Activated T-cell treated with anti-CD3 and anti-CD28 coated beads for 1 hour (primary cell): ENCODE results near the gene UBL5.
A peak's percentile ranks its signal among the peaks of the same experiment; 100 is the strongest.
"Not testable (repeated sequence)": the region's sequence is repeated elsewhere in the genome, so short reads cannot be mapped to it uniquely, and the experiment has no call there.

Experiments used
- DNase-seq: peaks from one replicate; pipeline ENCODE4 v3.0.0-alpha.2; 2020; ENCODE audit warnings: low read depth

Gene UBL5

GRCh38 chr19:9811139-9811538 is 16.6 kb upstream of the UBL5 start:
- no peak for DNase-seq

DNA sequence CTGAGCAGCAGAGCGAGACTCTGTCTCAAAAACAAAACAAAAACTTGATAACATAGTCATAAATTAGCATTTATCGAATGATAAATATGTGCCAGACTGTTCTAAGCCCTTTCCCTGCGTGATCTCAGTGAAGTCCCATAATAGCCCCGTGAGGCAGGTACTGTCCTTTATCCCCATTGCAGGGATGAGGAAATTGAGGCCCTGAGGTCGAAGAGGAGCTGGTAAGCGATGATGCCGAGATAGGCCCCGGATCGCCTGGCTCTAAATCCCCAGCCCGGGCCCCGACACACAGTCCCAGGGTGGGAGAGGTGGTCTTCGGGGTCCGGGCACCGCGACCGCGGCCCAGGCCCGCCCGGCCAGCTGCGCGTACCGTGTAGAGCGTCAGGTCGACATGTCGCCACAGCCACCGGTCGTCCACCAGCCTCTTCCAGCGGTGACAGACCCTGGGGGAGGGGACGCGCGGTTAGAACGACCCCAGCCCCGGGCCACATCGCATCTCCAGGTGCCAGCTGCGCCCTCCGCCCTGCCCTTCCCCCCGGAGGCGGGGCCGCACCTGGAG is 9.5 kb upstream of the UBL5 start:
- DNase-seq, result no peak

GRCh38 chr19:9818734-9819595 is 8.8 kb upstream of the UBL5 start, which contains the start of gene FBXL12:
FBXL12 (minus strand) TSS chr19:9819079; CDS start chr19:9818813, 266 bp downstream.
- peak; percentile 100 for DNase-seq

DNA sequence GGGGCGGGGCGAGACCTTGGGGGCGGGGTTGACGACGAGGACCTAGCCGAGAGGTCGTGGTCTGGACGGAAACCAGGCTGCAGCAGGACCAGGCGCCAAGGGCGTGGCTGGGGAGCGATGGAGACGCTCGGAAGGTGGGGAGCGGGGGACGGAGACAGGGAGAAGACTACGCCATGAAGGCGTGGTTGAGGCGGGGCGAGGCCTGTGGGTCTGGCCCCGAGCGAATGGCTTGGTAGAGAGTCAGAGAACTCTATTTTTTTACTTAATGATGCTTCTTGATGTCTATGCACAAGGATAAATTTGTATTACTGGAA is 8.2 kb upstream of the UBL5 start:
- no peak for DNase-seq

DNA sequence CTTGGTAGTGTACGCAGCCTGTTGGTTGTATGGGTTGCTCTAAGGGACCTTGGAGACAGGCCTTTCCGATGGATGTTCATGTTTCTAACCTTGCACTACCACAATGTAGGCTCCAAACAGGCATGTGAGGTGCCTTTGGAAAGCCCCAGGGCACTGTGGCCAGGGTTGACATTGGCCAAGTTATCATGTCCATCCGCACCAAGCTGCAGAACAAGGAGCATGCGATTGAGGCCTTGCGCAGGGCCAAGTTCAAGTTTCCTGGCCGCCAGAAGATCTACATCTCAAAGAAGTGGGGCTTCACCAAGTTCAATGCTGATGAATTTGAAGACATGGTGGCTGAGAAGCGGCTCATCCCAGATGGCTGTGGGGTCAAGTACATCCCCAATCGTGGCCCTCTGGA is 7.7 kb upstream of the UBL5 start:
- not testable (repeated sequence) for DNase-seq

DNA sequence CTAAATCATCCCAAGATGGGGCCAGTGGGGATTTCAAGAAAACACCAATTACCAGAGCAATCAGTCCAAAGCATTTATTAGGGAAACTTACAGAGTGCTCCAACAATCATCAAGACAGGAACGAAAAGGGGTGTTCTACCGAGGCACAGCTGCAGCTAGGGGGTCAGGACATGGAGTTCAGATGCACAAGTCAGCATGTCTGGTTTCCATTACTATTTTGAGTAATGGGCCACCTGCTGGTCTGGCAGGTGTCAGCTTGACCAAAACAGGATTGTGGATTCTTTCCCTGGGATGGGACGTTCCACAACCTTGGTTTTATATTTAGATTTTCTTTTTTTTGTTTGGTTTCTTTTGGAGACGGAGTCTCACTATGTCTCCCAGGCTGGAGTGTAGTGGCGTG is 3.9 kb upstream of the UBL5 start:
- no peak for DNase-seq

DNA sequence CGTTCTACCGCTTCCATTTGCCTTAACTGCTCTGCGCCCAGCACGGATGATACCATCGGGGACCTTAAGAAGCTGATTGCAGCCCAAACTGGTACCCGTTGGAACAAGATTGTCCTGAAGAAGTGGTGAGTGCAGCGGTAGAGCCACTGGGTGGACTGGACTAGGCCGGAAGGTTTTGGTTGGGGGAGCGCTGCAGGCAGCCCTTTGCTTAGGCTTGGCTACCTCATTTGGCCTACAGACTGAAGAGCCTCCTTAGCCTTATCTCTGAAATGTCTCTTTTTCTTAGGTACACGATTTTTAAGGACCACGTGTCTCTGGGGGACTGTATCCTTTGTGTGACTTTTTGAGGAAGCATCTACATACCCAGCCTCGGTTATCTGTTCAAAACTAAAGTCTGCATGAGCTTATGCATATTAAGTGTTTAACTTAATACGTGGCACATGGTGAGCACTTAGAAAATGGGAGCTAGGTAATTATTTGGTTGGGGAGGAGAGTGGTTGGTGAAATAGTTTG is 889 bp downstream of the UBL5 start:
- no peak for DNase-seq

DNA sequence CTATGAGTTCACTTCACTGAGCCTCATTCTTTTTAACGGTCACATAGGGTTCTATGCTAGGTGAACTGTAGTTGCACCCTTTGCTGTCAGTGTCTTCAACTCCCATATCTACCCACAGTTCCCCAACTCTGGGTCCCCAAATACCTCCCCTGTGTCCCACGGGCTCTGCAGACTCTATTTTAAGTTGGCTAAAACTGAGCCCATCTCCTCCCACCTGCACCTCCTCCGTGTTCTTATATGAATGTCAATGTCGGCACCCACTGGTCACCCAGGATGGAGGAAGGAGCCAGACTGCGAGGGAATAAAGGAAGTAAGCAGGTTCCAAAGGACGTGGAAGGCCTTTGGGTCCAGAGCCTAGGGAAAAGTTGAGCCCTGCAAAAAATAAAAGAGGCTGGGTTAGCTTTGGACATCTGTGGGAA is 6.6 kb downstream of the UBL5 start:
- DNase-seq, result no peak

GRCh38 chr19:9834726-9835506 is 7.2 kb downstream of the UBL5 start, which contains the start of gene PIN1:
PIN1 (plus strand) TSS chr19:9835318; CDS start chr19:9835345, 27 bp downstream.
- peak; percentile 99 for DNase-seq

GRCh38 chr19:9835507-9835949 is 7.8 kb downstream of the UBL5 start:
- DNase-seq, result no peak

- DNase-seq, result no peak
Observed at GRCh38 chr19:9836021-9836420, 8.3 kb downstream of the UBL5 start.

DNA sequence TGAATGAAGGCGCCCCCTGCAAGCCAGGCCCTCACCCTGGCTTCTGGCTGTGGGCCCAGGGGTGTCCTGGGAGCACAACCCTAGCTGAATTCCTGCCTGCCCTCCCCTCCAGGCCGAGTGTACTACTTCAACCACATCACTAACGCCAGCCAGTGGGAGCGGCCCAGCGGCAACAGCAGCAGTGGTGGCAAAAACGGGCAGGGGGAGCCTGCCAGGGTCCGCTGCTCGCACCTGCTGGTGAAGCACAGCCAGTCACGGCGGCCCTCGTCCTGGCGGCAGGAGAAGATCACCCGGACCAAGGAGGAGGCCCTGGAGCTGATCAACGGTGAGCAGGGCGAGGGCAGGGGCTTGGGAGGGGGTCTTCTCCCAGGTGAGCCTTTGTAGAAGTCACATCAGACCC is 10.6 kb downstream of the UBL5 start:
- no peak for DNase-seq

DNA sequence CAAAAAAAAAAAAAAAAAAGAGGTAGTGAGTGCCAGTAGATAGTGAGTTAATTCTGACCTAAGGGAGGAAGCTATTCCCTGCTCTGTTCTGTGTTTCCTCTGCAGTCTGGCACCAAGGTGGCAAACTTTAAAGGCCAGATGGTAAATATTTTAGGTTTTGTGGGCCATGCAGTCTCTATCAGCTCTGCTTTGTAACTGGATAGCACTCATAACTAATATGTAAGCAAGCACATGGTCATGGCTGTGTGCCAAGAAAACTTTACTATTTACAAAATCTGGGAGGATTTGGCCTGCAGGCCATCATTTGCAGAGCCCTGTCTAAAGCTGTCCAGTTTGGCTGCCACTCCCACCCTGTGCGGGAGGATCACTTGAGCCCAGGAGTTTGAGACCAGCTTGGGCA is 11.7 kb downstream of the UBL5 start:
- no peak for DNase-seq

- DNase-seq, result no peak
Observed at GRCh38 chr19:9842834-9843625, 15.3 kb downstream of the UBL5 start.

- DNase-seq, result not testable (repeated sequence)
Observed at GRCh38 chr19:9843626-9844273, 16.0 kb downstream of the UBL5 start.

GRCh38 chr19:9847087-9847671 is 19.5 kb downstream of the UBL5 start:
- peak; percentile 29 for DNase-seq

- DNase-seq, result no peak
Observed at GRCh38 chr19:9848060-9848459, 20.3 kb downstream of the UBL5 start.

DNA sequence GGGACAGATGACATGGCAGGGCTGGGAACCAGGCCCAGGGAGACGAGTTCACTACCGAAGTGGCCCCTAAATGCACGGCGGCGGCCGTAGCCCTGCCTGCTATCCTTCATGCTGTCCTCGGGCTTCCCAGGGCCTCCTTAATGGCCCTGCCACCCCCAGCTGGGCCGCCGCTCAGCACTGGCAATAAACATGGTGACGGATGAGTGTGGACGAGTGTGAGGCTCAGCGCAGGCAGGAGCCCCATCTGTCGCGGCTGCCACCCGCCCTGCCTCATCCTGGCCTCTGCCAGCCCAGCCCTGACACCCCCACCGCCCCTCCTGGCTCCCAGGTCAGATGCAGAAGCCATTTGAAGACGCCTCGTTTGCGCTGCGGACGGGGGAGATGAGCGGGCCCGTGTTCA is 21.0 kb downstream of the UBL5 start:
- DNase-seq, result no peak

- no peak for DNase-seq
Observed at GRCh38 chr19:9849791-9850190, 22.1 kb downstream of the UBL5 start.

DNA sequence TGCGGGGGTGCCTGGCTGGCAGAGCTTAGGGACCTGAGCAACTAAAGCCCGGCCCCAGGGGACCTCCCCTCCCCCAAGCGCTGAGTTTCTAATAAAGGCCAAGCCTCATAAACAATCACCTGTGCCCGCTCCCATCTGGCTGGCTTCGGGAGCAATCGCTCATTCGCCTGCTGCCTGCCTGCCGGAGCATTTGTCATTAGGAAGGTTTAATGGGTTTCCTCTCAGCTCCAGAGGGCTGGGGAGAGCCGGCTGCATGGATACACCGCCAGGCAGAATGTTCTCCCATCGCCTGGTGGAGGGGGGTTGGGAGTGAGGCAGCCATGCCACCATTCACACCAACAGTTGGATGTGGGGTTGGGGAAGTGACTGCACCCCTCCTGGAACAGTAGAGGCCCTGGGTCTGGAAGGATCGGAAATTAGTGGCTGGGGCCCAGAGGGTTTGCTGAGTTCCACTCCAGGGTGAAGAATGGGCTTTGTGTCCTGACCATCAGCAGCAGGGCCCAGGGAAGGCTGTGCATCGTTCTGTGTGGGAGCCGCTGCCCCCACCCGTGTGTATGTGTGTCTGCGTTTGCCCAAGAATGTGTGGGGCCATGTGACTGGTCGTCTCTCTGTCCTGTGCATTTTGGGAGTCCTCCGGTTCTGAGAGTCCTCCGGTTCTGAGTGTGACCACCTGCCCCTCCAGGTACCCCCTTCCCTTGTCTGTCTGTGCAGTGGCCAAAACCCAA is 22.7 kb downstream of the UBL5 start:
- DNase-seq, result no peak
